ENCODE results near the gene RAB40B.

DNA sequence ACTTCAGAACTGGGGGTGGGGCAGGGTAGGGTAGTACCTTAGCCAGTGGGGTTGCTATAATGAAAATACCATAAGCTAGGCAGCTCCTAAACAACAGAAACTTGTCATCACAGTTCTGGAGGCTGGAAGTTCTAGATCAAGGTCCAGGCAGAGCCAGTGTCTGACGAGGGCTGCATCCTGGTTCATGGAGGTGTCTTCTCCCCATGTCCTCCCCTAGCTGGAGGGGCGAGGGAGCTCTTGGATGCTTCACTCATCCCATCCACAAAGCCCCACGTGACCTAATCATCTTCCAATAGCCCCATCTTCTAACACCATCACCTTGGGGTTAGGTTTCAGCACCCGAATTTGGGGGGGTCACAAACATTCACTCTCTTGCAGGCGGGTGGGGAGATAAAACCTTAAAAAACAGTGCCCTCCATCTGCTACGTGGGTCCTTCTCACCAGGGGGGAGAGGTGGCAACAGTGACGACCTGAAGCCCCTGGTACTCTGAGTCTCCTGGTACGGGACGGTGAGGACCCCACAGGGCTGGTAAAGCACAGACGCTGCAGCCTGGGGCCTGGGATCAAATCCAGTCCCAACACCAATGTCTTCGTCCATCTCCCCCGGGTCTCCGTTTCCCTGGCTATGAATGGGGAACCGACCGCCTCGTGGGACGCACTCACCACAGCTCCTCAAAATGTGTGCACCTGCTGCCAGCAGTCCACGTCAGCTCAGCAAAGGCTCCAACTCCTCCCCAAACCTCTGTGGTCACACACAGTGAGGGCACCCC is 22.8 kb downstream of the RAB40B start:
- TF ChIP-seq MXI1 (IDR thresholded peaks at IDR 0.05; ENCODE audit: borderline replicate concordance, low read depth, low read length) (no peak), POLR2A (IDR thresholded peaks at IDR 0.05; ENCODE audit: low read depth, low read length) (no peak), CHD1 (IDR thresholded peaks at IDR 0.05; ENCODE audit: low read depth, low read length) (no peak)
- TF ChIP-seq, protein P1, sequence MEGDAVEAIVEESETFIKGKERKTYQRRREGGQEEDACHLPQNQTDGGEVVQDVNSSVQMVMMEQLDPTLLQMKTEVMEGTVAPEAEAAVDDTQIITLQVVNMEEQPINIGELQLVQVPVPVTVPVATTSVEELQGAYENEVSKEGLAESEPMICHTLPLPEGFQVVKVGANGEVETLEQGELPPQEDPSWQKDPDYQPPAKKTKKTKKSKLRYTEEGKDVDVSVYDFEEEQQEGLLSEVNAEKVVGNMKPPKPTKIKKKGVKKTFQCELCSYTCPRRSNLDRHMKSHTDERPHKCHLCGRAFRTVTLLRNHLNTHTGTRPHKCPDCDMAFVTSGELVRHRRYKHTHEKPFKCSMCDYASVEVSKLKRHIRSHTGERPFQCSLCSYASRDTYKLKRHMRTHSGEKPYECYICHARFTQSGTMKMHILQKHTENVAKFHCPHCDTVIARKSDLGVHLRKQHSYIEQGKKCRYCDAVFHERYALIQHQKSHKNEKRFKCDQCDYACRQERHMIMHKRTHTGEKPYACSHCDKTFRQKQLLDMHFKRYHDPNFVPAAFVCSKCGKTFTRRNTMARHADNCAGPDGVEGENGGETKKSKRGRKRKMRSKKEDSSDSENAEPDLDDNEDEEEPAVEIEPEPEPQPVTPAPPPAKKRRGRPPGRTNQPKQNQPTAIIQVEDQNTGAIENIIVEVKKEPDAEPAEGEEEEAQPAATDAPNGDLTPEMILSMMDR (conservative IDR thresholded peaks at IDR 0.05; ENCODE audit: low read depth, low read length): no peak
